Lower leg skin (tissue), 3 donors: ENCODE results near the gene SEPHS1.

ENCODE experiments used
- POLR2A ChIP-seq, 2 donors: fragments of 450-650 bp; IDR thresholded peaks; one replicate each; pipeline ENCODE4 v1.6.1; 2016 to 2017; ENCODE audit warnings: antibody characterized with exemption in 2 of 2, mild to moderate bottlenecking in 1 of 2, moderate library complexity in 1 of 2
- TF ChIP-seq, protein P1 (sequence below), 3 donors: fragments of 450-650 bp; IDR thresholded peaks; one replicate each; pipeline ENCODE4 v1.5.1; 2016; ENCODE audit warnings: antibody characterized with exemption in 3 of 3, mild to moderate bottlenecking in 3 of 3, moderate library complexity in 2 of 3

DNA sequence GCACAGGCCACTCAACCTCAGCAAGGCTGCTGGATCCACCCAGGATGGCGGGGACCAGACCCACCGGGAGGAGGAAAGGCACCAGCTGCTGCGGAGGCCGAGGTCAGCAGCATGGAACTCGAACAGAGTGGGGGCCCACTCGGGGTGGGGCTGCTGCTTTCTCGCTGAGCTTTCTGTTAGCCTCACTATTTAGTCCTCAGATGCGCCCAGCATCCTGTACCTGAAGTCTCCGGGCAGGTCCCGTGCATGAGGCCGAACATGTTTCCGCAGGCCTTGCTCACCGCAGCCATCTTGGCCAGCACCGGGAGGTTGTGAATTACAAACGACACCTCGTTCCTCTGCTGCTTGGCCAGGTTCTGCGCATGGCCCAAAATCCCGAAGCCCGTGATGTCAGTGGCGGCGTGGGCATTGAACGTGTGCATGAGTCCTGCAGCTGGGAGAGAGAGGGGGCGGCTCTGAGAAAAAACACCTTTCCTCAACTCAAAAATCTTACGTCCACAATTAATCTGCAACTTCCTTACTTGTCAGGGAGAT lies 25.4 kb downstream of the SEPHS1 start:
- TF ChIP-seq, protein P1, sequence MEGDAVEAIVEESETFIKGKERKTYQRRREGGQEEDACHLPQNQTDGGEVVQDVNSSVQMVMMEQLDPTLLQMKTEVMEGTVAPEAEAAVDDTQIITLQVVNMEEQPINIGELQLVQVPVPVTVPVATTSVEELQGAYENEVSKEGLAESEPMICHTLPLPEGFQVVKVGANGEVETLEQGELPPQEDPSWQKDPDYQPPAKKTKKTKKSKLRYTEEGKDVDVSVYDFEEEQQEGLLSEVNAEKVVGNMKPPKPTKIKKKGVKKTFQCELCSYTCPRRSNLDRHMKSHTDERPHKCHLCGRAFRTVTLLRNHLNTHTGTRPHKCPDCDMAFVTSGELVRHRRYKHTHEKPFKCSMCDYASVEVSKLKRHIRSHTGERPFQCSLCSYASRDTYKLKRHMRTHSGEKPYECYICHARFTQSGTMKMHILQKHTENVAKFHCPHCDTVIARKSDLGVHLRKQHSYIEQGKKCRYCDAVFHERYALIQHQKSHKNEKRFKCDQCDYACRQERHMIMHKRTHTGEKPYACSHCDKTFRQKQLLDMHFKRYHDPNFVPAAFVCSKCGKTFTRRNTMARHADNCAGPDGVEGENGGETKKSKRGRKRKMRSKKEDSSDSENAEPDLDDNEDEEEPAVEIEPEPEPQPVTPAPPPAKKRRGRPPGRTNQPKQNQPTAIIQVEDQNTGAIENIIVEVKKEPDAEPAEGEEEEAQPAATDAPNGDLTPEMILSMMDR (IDR thresholded peaks at IDR 0.05), result no peak
- no peak for TF ChIP-seq POLR2A (IDR thresholded peaks at IDR 0.05)
